Natural killer cell (primary cell): ENCODE results near the gene CASP12. TPM values are rescaled to one million over a fixed set of nuclear protein-coding genes. Genes with fewer than 3 reads are reported as not detected.

Source experiments
- ATAC-seq, 3 donors: fragments of 150-1000 bp in 2 of 3; fragments of 200-7000 bp in 1 of 3; cut with Tn5 transposase; 1 replicate in 1 of 3; 2 replicates in 2 of 3; pipeline ENCODE4 v1.10.0; 2021; ENCODE audit warnings: mild to moderate bottlenecking in 2 of 3, moderate library complexity in 2 of 3
- DNase-seq, 2 donors: peaks; one replicate each; pipeline versions ENCODE4 v3.0.0 to v3.0.0-alpha.2; 2013 to 2021; ENCODE audit warnings: mixed read lengths in 1 of 2
- H3K27ac ChIP-seq: one replicate; pipeline ENCODE4 v1.5.1; 2013; ENCODE audit warnings: mild to moderate bottlenecking, low read length
- H3K27me3 ChIP-seq: one replicate; pipeline ENCODE4 v1.6.1; 2013; ENCODE audit warnings: low read length; ENCODE audit not compliant: control insufficient read depth, insufficient read depth
- H3K36me3 ChIP-seq: one replicate; pipeline ENCODE4 v1.6.1; 2013; ENCODE audit warnings: low read length; ENCODE audit not compliant: control insufficient read depth, insufficient read depth
- H3K4me1 ChIP-seq: one replicate; pipeline ENCODE4 v1.6.1; 2013; ENCODE audit warnings: low read length; ENCODE audit not compliant: control insufficient read depth, insufficient read depth
- H3K4me3 ChIP-seq: one replicate; pipeline ENCODE4 v1.5.1; 2013; ENCODE audit warnings: low read length
- H3K9me3 ChIP-seq: one replicate; pipeline ENCODE4 v1.6.1; 2013; ENCODE audit warnings: low read length; ENCODE audit not compliant: control insufficient read depth, insufficient read depth
- H3K27ac Mint-ChIP-seq, 2 donors: one replicate each; pipeline ENCODE4 v1.8.0; 2022; ENCODE audit warnings: mild to moderate bottlenecking in 2 of 2, mixed read lengths in 2 of 2, moderate library complexity in 1 of 2
- H3K27me3 Mint-ChIP-seq, 2 donors: one replicate each; pipeline ENCODE4 v1.8.0; 2022; ENCODE audit warnings: low read depth in 2 of 2, mixed read lengths in 2 of 2
- H3K36me3 Mint-ChIP-seq: one replicate; pipeline ENCODE4 v1.8.0; 2022; ENCODE audit warnings: mixed read lengths
- H3K4me1 Mint-ChIP-seq, 2 donors: one replicate each; pipeline ENCODE4 v1.8.0; 2022; ENCODE audit warnings: mixed read lengths in 2 of 2
- H3K4me3 Mint-ChIP-seq: one replicate; pipeline ENCODE4 v1.8.0; 2022; ENCODE audit warnings: mild to moderate bottlenecking, moderate library complexity, mixed read lengths
- H3K9me3 Mint-ChIP-seq, 2 donors: one replicate each; pipeline ENCODE4 v1.8.0; 2022; ENCODE audit warnings: mixed read lengths in 2 of 2
- WGBS: methylation state at CpG from one replicate; pipeline ENCODE4 v1.1.7; 2013; ENCODE audit warnings: missing lambda C conversion rate; ENCODE audit not compliant: insufficient coverage; 5-methylcytosine and 5-hydroxymethylcytosine counted together
- intact Hi-C: fragments of 100-400 bp; cut with micrococcal nuclease; formaldehyde crosslinking; loops from one replicate; pipeline ENCODE4 v1.14.2; 2022
- total RNA-seq, 4 donors: library from RNA; stranded (reverse); fragments of 120-200 nt in 1 of 4; gene quantifications; one replicate each; pipeline versions ENCODE4 v1.2.3 to v1.2.4, GENCODE V29; 2013 to 2022
- TF ChIP-seq, protein P1 (sequence below): fragments of 200-600 bp; IDR thresholded peaks from one replicate; pipeline ENCODE4 v1.8.0; 2022; ENCODE audit warnings: antibody characterized with exemption

The CASP12 gene
- total RNA-seq, 3 donors from 2014 or later (not counting 1 experiment from before 2014, with no cell fraction given), result not detected

DNA sequence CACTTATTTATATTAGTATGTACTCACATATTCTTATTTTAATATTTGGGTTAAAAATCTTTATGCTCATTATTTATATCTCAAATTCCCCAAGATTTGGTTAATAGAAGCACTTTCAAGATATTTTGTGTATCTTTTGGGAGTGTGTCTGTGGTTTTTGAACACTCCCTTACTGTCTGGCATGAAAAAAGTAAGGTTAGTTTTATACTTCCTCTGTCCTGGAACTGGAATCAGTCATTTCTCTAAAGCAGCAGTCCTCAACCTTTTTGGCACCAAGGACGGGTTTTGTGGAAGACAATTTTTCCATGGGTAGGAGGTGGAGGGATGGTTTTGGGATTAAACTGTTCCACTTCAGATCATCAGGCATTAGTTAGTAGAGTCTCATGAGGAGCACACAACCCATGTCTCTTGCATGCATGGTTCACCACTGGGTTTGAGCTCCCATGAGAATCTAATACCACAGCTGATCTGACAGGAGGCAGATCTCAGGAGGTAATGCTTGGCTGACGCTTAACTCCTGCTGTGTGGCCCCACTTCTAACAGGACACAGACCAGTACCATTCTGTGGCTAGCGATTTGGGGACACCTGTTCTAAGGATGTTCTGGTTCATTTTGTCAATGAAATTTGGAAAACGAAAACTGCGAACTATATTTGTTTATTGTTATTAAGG is 60.2 kb downstream of the CASP12 start:
- intact Hi-C loops, result no loop called here
- WGBS, result 74% methylated on average over 3 of the region's 5 CpGs
- TF ChIP-seq, protein P1, sequence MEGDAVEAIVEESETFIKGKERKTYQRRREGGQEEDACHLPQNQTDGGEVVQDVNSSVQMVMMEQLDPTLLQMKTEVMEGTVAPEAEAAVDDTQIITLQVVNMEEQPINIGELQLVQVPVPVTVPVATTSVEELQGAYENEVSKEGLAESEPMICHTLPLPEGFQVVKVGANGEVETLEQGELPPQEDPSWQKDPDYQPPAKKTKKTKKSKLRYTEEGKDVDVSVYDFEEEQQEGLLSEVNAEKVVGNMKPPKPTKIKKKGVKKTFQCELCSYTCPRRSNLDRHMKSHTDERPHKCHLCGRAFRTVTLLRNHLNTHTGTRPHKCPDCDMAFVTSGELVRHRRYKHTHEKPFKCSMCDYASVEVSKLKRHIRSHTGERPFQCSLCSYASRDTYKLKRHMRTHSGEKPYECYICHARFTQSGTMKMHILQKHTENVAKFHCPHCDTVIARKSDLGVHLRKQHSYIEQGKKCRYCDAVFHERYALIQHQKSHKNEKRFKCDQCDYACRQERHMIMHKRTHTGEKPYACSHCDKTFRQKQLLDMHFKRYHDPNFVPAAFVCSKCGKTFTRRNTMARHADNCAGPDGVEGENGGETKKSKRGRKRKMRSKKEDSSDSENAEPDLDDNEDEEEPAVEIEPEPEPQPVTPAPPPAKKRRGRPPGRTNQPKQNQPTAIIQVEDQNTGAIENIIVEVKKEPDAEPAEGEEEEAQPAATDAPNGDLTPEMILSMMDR, result no peak
- Histone ChIP-seq H3K9me3 (peaks cover 9% of the 10 kb centered on the region), H3K4me3 (no peak overlapping the region), H3K27me3 (no peaks in the 10 kb centered on the region), H3K4me1 (no peaks in the 10 kb centered on the region), H3K36me3 (no peaks in the 10 kb centered on the region), H3K27ac (no peak overlapping the region)
- DNase-seq, result no peak
- Mint-ChIP-seq H3K4me1 (no peaks in the 10 kb centered on the region), H3K4me3 (no peak overlapping the region), H3K27ac (no peak overlapping the region), H3K36me3 (peaks cover 11% of the 10 kb centered on the region), H3K27me3 (no peaks in the 10 kb centered on the region), H3K9me3 (peaks cover 4 to 7% of the 10 kb centered on the region in 2 donors)
- ATAC-seq, result no peak

- no CpG with 5 or more reads among the region's 2 CpGs for WGBS
- Histone ChIP-seq H3K4me1 (no peaks in the 10 kb centered on the region), H3K27ac (no peak overlapping the region), H3K9me3 (peaks cover 9% of the 10 kb centered on the region), H3K27me3 (no peaks in the 10 kb centered on the region), H3K36me3 (no peaks in the 10 kb centered on the region), H3K4me3 (no peak overlapping the region)
- peaks cover 4 to 7% of the 10 kb centered on the region in 2 donors for H3K9me3 Mint-ChIP-seq
- DNase-seq (no peak), ATAC-seq (no peak)
- H3K4me1 Mint-ChIP-seq, result no peaks in the 10 kb centered on the region
- H3K27me3 Mint-ChIP-seq, result no peaks in the 10 kb centered on the region
- no peak overlapping the region for H3K4me3 Mint-ChIP-seq
- no peak overlapping the region for H3K27ac Mint-ChIP-seq
- TF ChIP-seq, protein P1, result no peak
- intact Hi-C loops, result no loop called here
- H3K36me3 Mint-ChIP-seq, result peaks cover 11% of the 10 kb centered on the region
These were observed 61.6 kb downstream of the CASP12 start for GRCh38 chr11:104836691-104837090.

Other genes with a start within 250 kb of the CASP12 start
- gene CASP4, start 70.1 kb upstream of the CASP12 start, total RNA-seq, result 100 to 1,000 TPM; 132 to 156 (median 149) TPM
- gene CASP5, start 124.7 kb upstream of the CASP12 start, total RNA-seq, result 1 to 10 TPM; 1.1 to 1.6 (median 1.3) TPM
- 100 to 1,000 TPM in 1 of 3 donors, 10 to 100 TPM in 2; 89.3 to 117 (median 93.8) TPM for gene CASP1, start 136.7 kb upstream of the CASP12 start, total RNA-seq
- gene CARD16, start 146.9 kb upstream of the CASP12 start, total RNA-seq, result 100 to 1,000 TPM in 2 of 3 donors, 10 to 100 TPM in 1; 54.7 to 113 (median 110) TPM
- gene CARD18, start 241.3 kb upstream of the CASP12 start, total RNA-seq, result not detected